NCI-H2081 treated with DMSO at 0.1 percent for 48 hours (cell line): ENCODE measurements around the gene LAMTOR4.
"Not testable (repeated sequence)": the region's sequence is repeated elsewhere in the genome, so short reads cannot be mapped to it uniquely, and the experiment has no call there.

ENCODE experiments used
- DNase-seq: peaks from one replicate; lab custom pipeline; 2025; lab: John Stamatoyannopoulos, UW

LAMTOR4 gene

GRCh38 chr7:100122568-100122967, 26.1 kb upstream of the LAMTOR4 start:
- no peak for DNase-seq

DNA sequence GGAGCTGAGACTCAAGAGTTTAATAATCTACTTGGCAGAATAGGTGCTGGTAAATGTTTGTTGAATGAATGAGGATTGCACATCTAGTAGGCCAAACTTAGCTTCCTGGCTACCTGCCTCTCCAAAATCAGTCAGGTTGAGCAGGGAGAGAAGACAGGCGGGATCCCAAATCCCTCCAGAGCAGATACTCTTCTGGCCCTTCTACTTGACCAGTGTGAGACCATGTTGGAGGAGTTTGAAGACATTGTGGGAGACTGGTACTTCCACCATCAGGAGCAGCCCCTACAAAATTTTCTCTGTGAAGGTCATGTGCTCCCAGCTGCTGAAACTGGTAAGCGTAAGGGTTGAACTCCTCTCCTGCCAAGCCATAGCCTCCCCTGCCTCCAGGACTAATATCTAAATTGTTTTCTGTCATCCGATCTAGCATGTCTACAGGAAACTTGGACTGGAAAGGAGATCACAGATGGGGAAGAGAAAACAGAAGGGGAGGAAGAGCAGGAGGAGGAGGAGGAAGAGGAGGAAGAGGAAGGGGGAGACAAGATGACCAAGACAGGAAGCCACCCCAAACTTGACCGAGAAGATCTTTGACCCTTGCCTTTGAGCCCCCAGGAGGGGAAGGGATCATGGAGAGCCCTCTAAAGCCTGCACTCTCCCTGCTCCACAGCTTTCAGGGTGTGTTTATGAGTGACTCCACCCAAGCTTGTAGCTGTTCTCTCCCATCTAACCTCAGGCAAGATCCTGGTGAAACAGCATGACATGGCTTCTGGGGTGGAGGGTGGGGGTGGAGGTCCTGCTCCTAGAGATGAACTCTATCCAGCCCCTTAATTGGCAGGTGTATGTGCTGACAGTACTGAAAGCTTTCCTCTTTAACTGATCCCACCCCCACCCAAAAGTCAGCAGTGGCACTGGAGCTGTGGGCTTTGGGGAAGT, 24.2 kb upstream of the LAMTOR4 start:
- DNase-seq, result no peak

- no peak for DNase-seq
Measured at GRCh38 chr7:100126239-100126930, 22.3 kb upstream of the LAMTOR4 start.

- peak; percentile 68 for DNase-seq
Measured at GRCh38 chr7:100126931-100127865, 21.5 kb upstream of the LAMTOR4 start, which contains the start of gene MBLAC1. TSS of gene MBLAC1 (plus strand) at chr7:100126967. CDS start at chr7:100127396, 429 bp downstream.

DNA sequence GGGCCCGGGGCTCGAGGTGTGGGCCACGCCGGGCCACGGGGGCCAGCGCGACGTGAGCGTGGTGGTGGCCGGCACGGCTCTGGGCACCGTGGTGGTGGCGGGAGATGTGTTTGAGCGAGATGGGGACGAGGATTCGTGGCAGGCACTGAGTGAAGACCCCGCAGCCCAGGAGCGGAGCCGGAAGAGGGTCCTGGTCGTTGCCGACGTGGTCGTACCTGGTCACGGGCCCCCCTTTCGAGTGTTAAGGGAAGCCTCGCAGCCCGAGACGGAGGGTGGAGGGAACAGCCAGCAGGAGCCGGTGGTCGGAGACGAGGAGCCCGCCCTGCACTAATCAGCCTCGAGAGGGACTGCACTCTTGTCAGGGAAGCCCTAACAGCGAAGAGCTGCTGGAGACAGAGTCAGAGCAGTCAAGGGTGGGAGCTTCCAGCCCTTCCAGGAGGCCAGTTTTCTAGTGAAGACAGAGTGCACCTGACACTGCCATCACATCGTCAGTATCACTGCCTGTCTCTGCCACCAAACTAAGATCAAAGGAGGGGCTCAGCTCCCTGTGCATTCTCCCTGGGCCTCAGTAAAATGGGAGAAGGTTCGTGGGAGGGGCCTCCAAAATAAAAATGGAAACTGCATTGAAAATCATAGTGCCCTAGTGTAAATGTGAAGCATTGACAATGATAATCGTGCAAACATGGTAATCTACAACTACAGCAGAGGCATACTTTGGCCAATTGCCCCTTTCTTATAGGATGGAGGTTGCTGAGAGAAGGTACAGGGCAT, 20.7 kb upstream of the LAMTOR4 start:
- no peak for DNase-seq

- no peak for DNase-seq
Measured at GRCh38 chr7:100128637-100128963, 20.1 kb upstream of the LAMTOR4 start.

GRCh38 chr7:100130220-100130607, 18.5 kb upstream of the LAMTOR4 start:
- not testable (repeated sequence) for DNase-seq

DNA sequence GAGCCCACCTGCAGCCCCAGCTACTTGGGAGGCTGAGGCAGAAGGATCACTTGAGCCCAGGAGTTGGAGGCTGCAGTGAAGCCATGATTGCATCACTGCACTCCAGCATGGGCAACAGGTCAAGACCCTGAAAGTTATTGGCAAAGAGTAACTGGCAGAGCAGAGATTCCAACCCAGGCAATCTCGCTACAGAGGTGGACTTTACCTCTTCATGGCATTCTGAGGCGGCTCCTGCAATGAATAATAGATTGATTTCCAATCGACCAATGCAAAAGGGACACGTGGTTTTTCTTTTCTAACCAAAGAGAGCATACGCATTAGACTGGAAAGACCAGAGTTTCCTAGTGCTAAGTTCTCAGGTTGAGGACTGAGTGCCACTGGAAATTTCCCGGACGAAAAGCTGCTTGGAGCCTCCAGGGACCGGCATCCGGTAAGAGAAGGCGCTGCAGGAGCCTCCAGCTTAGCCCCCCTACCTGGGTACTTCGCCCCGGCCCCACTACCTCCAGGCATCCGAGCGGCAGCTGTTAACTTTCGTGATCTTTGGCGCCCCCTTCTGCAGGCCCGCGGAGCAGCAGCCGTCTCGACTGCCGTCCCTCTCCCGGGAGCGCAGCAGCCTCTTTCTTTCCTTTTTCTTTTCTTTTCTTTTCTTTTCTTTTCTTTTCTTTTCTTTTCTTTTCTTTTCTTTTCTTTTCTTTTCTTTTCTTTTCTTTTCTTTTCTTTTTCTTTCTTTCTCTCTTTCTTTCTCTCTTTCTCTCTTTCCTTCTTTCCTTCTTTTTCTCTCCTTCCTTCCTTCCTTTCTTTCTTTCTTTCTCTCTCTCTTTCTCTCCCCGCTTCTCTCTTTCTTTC, 17.9 kb upstream of the LAMTOR4 start:
- peak; percentile 55 for DNase-seq

GRCh38 chr7:100132126-100132525, 16.6 kb upstream of the LAMTOR4 start:
- no peak for DNase-seq

DNA sequence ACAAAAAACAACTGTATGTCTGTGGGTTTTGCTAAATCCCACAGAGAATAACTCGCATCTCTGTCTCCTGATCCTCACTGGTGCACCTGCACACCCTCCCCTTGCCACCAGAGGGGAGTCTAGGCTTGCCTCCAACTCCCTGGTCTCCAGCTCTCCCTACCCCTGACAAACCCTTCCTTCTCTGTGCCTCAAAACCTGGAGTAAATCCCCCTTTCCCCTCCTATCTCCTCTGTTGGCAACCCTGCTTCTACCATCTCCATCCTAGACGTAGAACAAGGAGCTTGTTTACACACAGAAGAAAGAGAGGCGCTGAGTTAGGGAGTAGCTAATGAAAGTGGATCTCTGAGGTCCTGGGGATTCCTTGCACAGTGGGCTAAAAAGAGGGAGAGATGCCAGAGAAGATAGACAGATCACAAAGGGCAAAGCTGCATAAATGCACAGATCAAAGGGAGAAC, 16.0 kb upstream of the LAMTOR4 start:
- DNase-seq, result peak; percentile 44

GRCh38 chr7:100137851-100138760, 10.6 kb upstream of the LAMTOR4 start:
- DNase-seq, result no peak

GRCh38 chr7:100141555-100141949, 7.2 kb upstream of the LAMTOR4 start:
- no peak for DNase-seq

DNA sequence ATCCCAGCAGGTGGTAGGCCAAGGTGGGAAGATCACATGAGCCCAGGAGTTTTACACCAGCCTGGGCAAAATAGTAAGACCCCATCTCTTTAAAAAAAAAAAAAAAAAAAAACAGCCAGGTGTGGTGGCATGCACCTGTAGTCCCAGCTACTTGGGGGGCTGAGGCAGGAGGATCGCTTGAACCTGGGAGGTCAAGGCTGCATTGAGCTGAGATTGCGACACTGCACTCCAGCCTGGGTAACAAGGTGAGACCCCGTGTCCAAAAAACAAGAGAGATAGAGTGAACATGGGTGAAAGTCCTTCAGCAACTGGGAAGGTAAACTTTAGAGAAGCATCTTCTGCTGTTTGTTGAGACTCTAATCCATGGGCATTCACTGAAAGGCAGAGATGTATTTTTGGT, 6.3 kb upstream of the LAMTOR4 start:
- DNase-seq, result no peak

DNA sequence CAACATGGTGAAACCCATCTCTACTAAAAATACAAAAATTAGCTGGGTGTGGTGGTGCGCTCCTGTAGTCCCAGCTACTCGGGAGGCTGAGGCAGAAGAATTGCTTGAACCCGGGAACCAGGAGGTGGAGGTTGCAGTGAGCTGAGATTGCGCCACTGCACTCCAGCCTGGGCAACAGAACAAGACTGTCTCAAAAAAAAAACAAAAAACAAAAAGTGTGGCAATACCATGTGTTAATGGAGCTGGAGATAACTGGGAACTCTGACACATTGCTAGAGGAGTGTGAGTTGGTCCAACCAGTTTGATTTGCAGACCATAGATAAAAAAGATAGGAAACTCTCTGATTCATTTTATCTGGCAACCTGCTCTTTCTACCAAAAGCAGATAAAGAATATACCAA, 2.4 kb upstream of the LAMTOR4 start:
- not testable (repeated sequence) for DNase-seq

DNA sequence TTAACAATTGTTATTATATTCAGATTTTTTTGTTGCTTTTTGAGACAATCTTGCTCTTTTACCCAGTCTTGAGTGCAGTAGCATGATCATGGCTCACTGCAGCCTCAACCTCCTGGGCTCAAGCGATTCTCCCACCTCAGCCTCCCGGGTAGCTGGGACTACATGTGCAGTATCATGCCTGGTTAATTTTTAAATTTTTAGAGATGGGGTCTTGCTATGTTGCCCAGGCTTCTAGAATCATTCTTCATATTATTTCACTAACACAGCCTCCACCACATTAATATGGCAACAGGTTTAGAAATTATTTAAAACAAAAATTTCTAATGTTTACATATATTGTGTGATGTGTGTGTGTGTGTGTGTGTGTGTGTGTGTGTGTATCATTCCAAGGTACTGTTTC, 1.4 kb upstream of the LAMTOR4 start:
- no peak for DNase-seq

DNA sequence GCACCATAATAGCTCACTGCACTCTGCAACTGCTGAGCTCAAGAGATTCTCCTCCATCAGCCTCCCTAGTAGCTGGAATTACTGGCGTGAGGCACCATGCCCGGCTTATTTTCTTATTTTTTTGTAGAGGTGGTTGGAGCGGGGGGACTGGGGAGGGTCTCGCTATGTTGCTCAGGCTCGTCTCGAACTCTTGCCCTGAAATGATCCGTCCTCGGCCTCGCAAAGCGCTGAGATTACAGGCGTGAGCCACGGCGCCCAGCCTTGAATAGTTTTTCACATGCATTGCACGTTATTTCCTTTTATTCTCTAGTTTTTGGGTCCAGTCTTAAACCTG, 526 bp upstream of the LAMTOR4 start:
- DNase-seq, result no peak

DNA sequence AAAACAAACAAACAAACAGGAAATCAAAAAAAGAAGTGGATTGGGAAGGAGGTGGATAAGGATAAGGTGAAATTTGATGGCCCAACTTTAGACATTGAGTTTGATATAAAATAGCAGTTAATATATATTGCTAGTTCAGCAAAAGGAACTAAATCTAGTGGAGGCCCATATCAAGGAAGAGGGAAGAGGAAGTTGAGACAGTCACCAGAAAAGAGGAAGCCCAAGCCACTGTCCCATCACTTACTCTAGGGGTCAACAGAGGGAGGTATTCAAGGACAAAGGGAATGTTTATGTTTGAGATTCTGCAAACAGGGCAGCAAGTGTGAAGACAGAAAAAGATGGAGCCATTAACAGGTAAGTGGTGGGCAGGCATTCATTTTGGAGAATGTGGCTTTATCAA, 3.7 kb downstream of the LAMTOR4 start:
- no peak for DNase-seq

GRCh38 chr7:100152937-100153666, 4.4 kb downstream of the LAMTOR4 start:
- DNase-seq, result no peak
